Vagina (tissue), 2 donors: ENCODE results near the gene STK38L.

ENCODE experiments used
- CTCF ChIP-seq, 3 experiments: fragments of 450-650 bp in 2 of 3; fragments of 200-600 bp in 1 of 3; sonication (generic) in 1 of 3; IDR thresholded peaks; one replicate each; pipeline ENCODE4 v1.5.1; 2017 to 2019; ENCODE audit warnings: antibody characterized with exemption in 3 of 3, mild to moderate bottlenecking in 2 of 3, moderate library complexity in 2 of 3
- POLR2A ChIP-seq, 2 donors: fragments of 450-650 bp; IDR thresholded peaks; one replicate each; pipeline ENCODE4 v1.6.1; 2017; ENCODE audit warnings: antibody characterized with exemption in 2 of 2, mild to moderate bottlenecking in 2 of 2, moderate library complexity in 2 of 2
- POLR2AphosphoS5 ChIP-seq, 2 donors: sonication (generic); formaldehyde crosslinking; IDR thresholded peaks; one replicate each; pipeline ENCODE4 v1.9.0; 2017; ENCODE audit warnings: antibody characterized with exemption in 2 of 2, mild to moderate bottlenecking in 2 of 2, low read depth in 1 of 2; ENCODE audit not compliant: insufficient read depth in 1 of 2

GRCh38 chr12:27351476-27351875 lies 107.4 kb downstream of the STK38L start:
- TF ChIP-seq POLR2A (IDR thresholded peaks at IDR 0.05), result no peak
- TF ChIP-seq CTCF (IDR thresholded peaks at IDR 0.05), result no peak
- no peak for TF ChIP-seq POLR2AphosphoS5 (IDR thresholded peaks at IDR 0.05; ENCODE audit: insufficient read depth in 1 of 2, low read depth in 1 of 2)
